Immature natural killer cell (primary cell): ENCODE results near the gene TRDN. TPM values are rescaled to one million over a fixed set of nuclear protein-coding genes. Genes with fewer than 3 reads are reported as not detected.
"Not testable (repeated sequence)": the region's sequence is repeated elsewhere in the genome, so short reads cannot be mapped to it uniquely, and the experiment has no call there.

ENCODE experiments used
- DNase-seq, 3 donors: peaks; one replicate each; pipeline ENCODE4 v3.0.0; 2022; ENCODE audit warnings: mixed read lengths in 1 of 3
- H3K27ac Mint-ChIP-seq, 6 donors: one replicate each; pipeline ENCODE4 v1.8.0; 2020; ENCODE audit warnings: mixed read lengths in 6 of 6, mild to moderate bottlenecking in 5 of 6, inconsistent platforms in 4 of 6, moderate library complexity in 3 of 6
- H3K27me3 Mint-ChIP-seq, 3 donors: one replicate each; pipeline ENCODE4 v1.8.0; 2020 to 2021; ENCODE audit warnings: low read depth in 3 of 3, mild to moderate bottlenecking in 3 of 3, mixed read lengths in 3 of 3, moderate library complexity in 3 of 3, inconsistent platforms in 1 of 3
- H3K36me3 Mint-ChIP-seq, 3 donors: one replicate each; pipeline ENCODE4 v1.8.0; 2020; ENCODE audit warnings: mixed read lengths in 3 of 3, inconsistent platforms in 2 of 3, mild to moderate bottlenecking in 2 of 3
- H3K4me1 Mint-ChIP-seq, 2 donors: one replicate each; pipeline ENCODE4 v1.8.0; 2020; ENCODE audit warnings: inconsistent platforms in 2 of 2, mild to moderate bottlenecking in 2 of 2, mixed read lengths in 2 of 2, moderate library complexity in 1 of 2
- H3K4me3 Mint-ChIP-seq, 5 donors: one replicate each; pipeline ENCODE4 v1.8.0; 2020; ENCODE audit warnings: mild to moderate bottlenecking in 5 of 5, mixed read lengths in 5 of 5, inconsistent platforms in 3 of 5, moderate library complexity in 3 of 5
- H3K9me3 Mint-ChIP-seq, 6 donors: one replicate each; pipeline ENCODE4 v1.8.0; 2020; ENCODE audit warnings: mild to moderate bottlenecking in 6 of 6, mixed read lengths in 6 of 6, inconsistent platforms in 4 of 6, moderate library complexity in 3 of 6
- polyA plus RNA-seq, 3 donors: library from polyadenylated mRNA; unstranded; fragments of 300-500 nt; fragmentation: Illumina TruSeq; gene quantifications; one replicate each; pipeline ENCODE4 v1.2.3, GENCODE V29; 2021

Gene TRDN
- polyA plus RNA-seq, 3 donors from 2014 or later = not detected

- H3K36me3 Mint-ChIP-seq = no peaks in the 10 kb centered on the region
- H3K27me3 Mint-ChIP-seq = peaks cover 0 to 2% (median 1%) of the 10 kb centered on the region in 3 donors
- peaks cover 0 to 5% (median 0%) of the 10 kb centered on the region in 6 donors for H3K9me3 Mint-ChIP-seq
- no peaks in the 10 kb centered on the region for H3K4me1 Mint-ChIP-seq
- H3K27ac Mint-ChIP-seq = no peak overlapping the region
- H3K4me3 Mint-ChIP-seq = no peak overlapping the region
- no peak for DNase-seq
Observed at GRCh38 chr6:123616016-123616415, 20.7 kb downstream of the TRDN start.

GRCh38 chr6:123610779-123611178 is 26.0 kb downstream of the TRDN start:
- H3K4me3 Mint-ChIP-seq = no peak overlapping the region
- no peaks in the 10 kb centered on the region for H3K36me3 Mint-ChIP-seq
- no peak overlapping the region for H3K27ac Mint-ChIP-seq
- peaks cover 0 to 2% (median 0%) of the 10 kb centered on the region in 3 donors for H3K27me3 Mint-ChIP-seq
- no peak for DNase-seq
- H3K4me1 Mint-ChIP-seq = no peaks in the 10 kb centered on the region
- H3K9me3 Mint-ChIP-seq = peaks cover 0 to 4% (median 0%) of the 10 kb centered on the region in 6 donors

- H3K36me3 Mint-ChIP-seq = no peaks in the 10 kb centered on the region
- DNase-seq = no peak
Observed at GRCh38 chr6:123604067-123604466, 32.7 kb downstream of the TRDN start.

GRCh38 chr6:123598011-123598410 is 38.7 kb downstream of the TRDN start:
- no peaks in the 10 kb centered on the region for H3K36me3 Mint-ChIP-seq
- no peak overlapping the region for H3K4me3 Mint-ChIP-seq
- no peak for DNase-seq
- no peaks in the 10 kb centered on the region for H3K27me3 Mint-ChIP-seq
- H3K27ac Mint-ChIP-seq = no peak overlapping the region
- H3K9me3 Mint-ChIP-seq = peaks cover 0 to 13% (median 5%) of the 10 kb centered on the region in 6 donors
- no peaks in the 10 kb centered on the region for H3K4me1 Mint-ChIP-seq

More at GRCh38 chr6:123604067-123604466, 32.7 kb downstream of the TRDN start:
- no peak overlapping the region for H3K4me3 Mint-ChIP-seq
- peaks cover 0 to 15% (median 4%) of the 10 kb centered on the region in 6 donors for H3K9me3 Mint-ChIP-seq
- no peak overlapping the region for H3K27ac Mint-ChIP-seq
- H3K27me3 Mint-ChIP-seq = no peaks in the 10 kb centered on the region
- H3K4me1 Mint-ChIP-seq = no peaks in the 10 kb centered on the region

- no peaks in the 10 kb centered on the region for H3K36me3 Mint-ChIP-seq
- DNase-seq = no peak
- H3K27ac Mint-ChIP-seq = no peak overlapping the region
- H3K4me3 Mint-ChIP-seq = no peak overlapping the region
- peaks cover 0 to 2% (median 0%) of the 10 kb centered on the region in 3 donors for H3K27me3 Mint-ChIP-seq
- H3K4me1 Mint-ChIP-seq = no peaks in the 10 kb centered on the region
- peaks cover 0 to 8% (median 4%) of the 10 kb centered on the region in 6 donors for H3K9me3 Mint-ChIP-seq
Observed at GRCh38 chr6:123594776-123595175, 42.0 kb downstream of the TRDN start.

- H3K9me3 Mint-ChIP-seq = peaks cover 0 to 8% (median 3%) of the 10 kb centered on the region in 6 donors
- H3K27me3 Mint-ChIP-seq = peaks cover 0 to 2% (median 0%) of the 10 kb centered on the region in 3 donors
- no peaks in the 10 kb centered on the region for H3K4me1 Mint-ChIP-seq
- H3K4me3 Mint-ChIP-seq = no peak overlapping the region
- no peak overlapping the region for H3K27ac Mint-ChIP-seq
- no peaks in the 10 kb centered on the region for H3K36me3 Mint-ChIP-seq
- no peak for DNase-seq
Observed at GRCh38 chr6:123592426-123592825, 44.3 kb downstream of the TRDN start.

- Mint-ChIP-seq H3K36me3 (no peaks in the 10 kb centered on the region), H3K27ac (no peak overlapping the region), H3K4me1 (no peaks in the 10 kb centered on the region), H3K4me3 (no peak overlapping the region), H3K27me3 (peaks cover 0 to 2% (median 1%) of the 10 kb centered on the region in 3 donors), H3K9me3 (peaks cover 0 to 17% (median 10%) of the 10 kb centered on the region in 6 donors)
- no peak for DNase-seq
Observed at GRCh38 chr6:123589973-123590372, 46.8 kb downstream of the TRDN start.

GRCh38 chr6:123589317-123589716 is 47.4 kb downstream of the TRDN start:
- no peak overlapping the region for H3K4me3 Mint-ChIP-seq
- H3K4me1 Mint-ChIP-seq = no peaks in the 10 kb centered on the region
- H3K9me3 Mint-ChIP-seq = peaks cover 3 to 22% (median 11%) of the 10 kb centered on the region in 6 donors
- no peak for DNase-seq
- no peaks in the 10 kb centered on the region for H3K36me3 Mint-ChIP-seq
- H3K27ac Mint-ChIP-seq = no peak overlapping the region
- peaks cover 0 to 2% (median 1%) of the 10 kb centered on the region in 3 donors for H3K27me3 Mint-ChIP-seq

- Mint-ChIP-seq H3K27ac (no peak overlapping the region), H3K4me1 (no peaks in the 10 kb centered on the region), H3K27me3 (peaks cover 0 to 2% (median 1%) of the 10 kb centered on the region in 3 donors), H3K36me3 (no peaks in the 10 kb centered on the region), H3K4me3 (no peak overlapping the region), H3K9me3 (peaks cover 3 to 29% (median 12%) of the 10 kb centered on the region in 6 donors)
- DNase-seq = no peak
Observed at GRCh38 chr6:123588546-123588895, 48.2 kb downstream of the TRDN start.

GRCh38 chr6:123587838-123588545 is 48.8 kb downstream of the TRDN start:
- Mint-ChIP-seq H3K27ac (no peak overlapping the region), H3K27me3 (peaks cover 0 to 2% (median 1%) of the 10 kb centered on the region in 3 donors), H3K4me1 (no peaks in the 10 kb centered on the region), H3K9me3 (peaks cover 3 to 29% (median 12%) of the 10 kb centered on the region in 6 donors), H3K4me3 (no peak overlapping the region), H3K36me3 (no peaks in the 10 kb centered on the region)
- DNase-seq = no peak

- not testable (repeated sequence) for H3K36me3 Mint-ChIP-seq, DNase-seq, H3K27ac Mint-ChIP-seq, H3K4me1 Mint-ChIP-seq, H3K27me3 Mint-ChIP-seq, H3K4me3 Mint-ChIP-seq
- peaks cover 6 to 29% (median 13%) of the 10 kb centered on the region in 6 donors for H3K9me3 Mint-ChIP-seq
Observed at GRCh38 chr6:123587407-123587806, 49.3 kb downstream of the TRDN start.

- H3K9me3 Mint-ChIP-seq = peaks cover 6 to 31% (median 12%) of the 10 kb centered on the region in 6 donors
- no peak overlapping the region for H3K27ac Mint-ChIP-seq
- peaks cover 0 to 6% (median 0%) of the 10 kb centered on the region in 3 donors for H3K36me3 Mint-ChIP-seq
- no peaks in the 10 kb centered on the region for H3K4me1 Mint-ChIP-seq
- H3K27me3 Mint-ChIP-seq = peaks cover 0 to 2% (median 2%) of the 10 kb centered on the region in 3 donors
- no peak for DNase-seq
- no peak overlapping the region for H3K4me3 Mint-ChIP-seq
Observed at GRCh38 chr6:123580331-123580730, 56.4 kb downstream of the TRDN start.

GRCh38 chr6:123575188-123575587 is 61.6 kb downstream of the TRDN start:
- H3K4me1 Mint-ChIP-seq = no peaks in the 10 kb centered on the region
- peaks cover 0 to 10% (median 3%) of the 10 kb centered on the region in 6 donors for H3K9me3 Mint-ChIP-seq
- no peak for DNase-seq
- H3K27me3 Mint-ChIP-seq = peaks cover 0 to 2% (median 0%) of the 10 kb centered on the region in 3 donors
- H3K4me3 Mint-ChIP-seq = no peak overlapping the region
- no peak overlapping the region for H3K27ac Mint-ChIP-seq
- no peaks in the 10 kb centered on the region for H3K36me3 Mint-ChIP-seq

GRCh38 chr6:123570813-123571684 is 65.7 kb downstream of the TRDN start:
- H3K4me3 Mint-ChIP-seq = no peak overlapping the region
- no peak overlapping the region for H3K27ac Mint-ChIP-seq
- no peaks in the 10 kb centered on the region for H3K4me1 Mint-ChIP-seq
- no peaks in the 10 kb centered on the region for H3K36me3 Mint-ChIP-seq
- H3K27me3 Mint-ChIP-seq = no peaks in the 10 kb centered on the region
- DNase-seq = no peak
- peaks cover 0 to 18% (median 3%) of the 10 kb centered on the region in 6 donors for H3K9me3 Mint-ChIP-seq
